GM15510 (cell line): ENCODE data around the gene OPTC.

Source experiments
- POLR2A ChIP-seq: IDR thresholded peaks from 3 replicates; pipeline ENCODE4 v1.6.1; 2011; ENCODE audit warnings: borderline replicate concordance; ENCODE audit not compliant: insufficient read length; ENCODE audit errors: extremely low read depth

Gene OPTC

GRCh38 chr1:203478986-203479385 is 15.0 kb upstream of the OPTC start:
- no peak for TF ChIP-seq POLR2A

- TF ChIP-seq POLR2A = no peak
Measured at GRCh38 chr1:203479646-203480045, 14.3 kb upstream of the OPTC start.

GRCh38 chr1:203480084-203480483 is 13.9 kb upstream of the OPTC start:
- TF ChIP-seq POLR2A = no peak

GRCh38 chr1:203480525-203481084 is 13.3 kb upstream of the OPTC start:
- TF ChIP-seq POLR2A = no peak

- no peak for TF ChIP-seq POLR2A
Measured at GRCh38 chr1:203481196-203481595, 12.8 kb upstream of the OPTC start.

GRCh38 chr1:203486618-203487370 is 7.2 kb upstream of the OPTC start:
- no peak for TF ChIP-seq POLR2A

GRCh38 chr1:203488539-203488938 is 5.4 kb upstream of the OPTC start:
- no peak for TF ChIP-seq POLR2A

- no peak for TF ChIP-seq POLR2A
Measured at GRCh38 chr1:203490607-203491006, 3.3 kb upstream of the OPTC start.

- no peak for TF ChIP-seq POLR2A
Measured at GRCh38 chr1:203491664-203492063, 2.3 kb upstream of the OPTC start.

GRCh38 chr1:203492082-203492747 is 1.7 kb upstream of the OPTC start:
- no peak for TF ChIP-seq POLR2A

- TF ChIP-seq POLR2A = no peak
Measured at GRCh38 chr1:203492748-203493130, 1.2 kb upstream of the OPTC start.

- TF ChIP-seq POLR2A = no peak
Measured at GRCh38 chr1:203495845-203496244, 1.9 kb downstream of the OPTC start.

- no peak for TF ChIP-seq POLR2A
Measured at GRCh38 chr1:203497269-203497777, 3.4 kb downstream of the OPTC start.

GRCh38 chr1:203499643-203500278 is 5.8 kb downstream of the OPTC start:
- TF ChIP-seq POLR2A = no peak

- no peak for TF ChIP-seq POLR2A
Measured at GRCh38 chr1:203500279-203500678, 6.3 kb downstream of the OPTC start.
